22Rv1 (cell line): ENCODE measurements around the gene PCYOX1L.
"Not testable (repeated sequence)": the region's sequence is repeated elsewhere in the genome, so short reads cannot be mapped to it uniquely, and the experiment has no call there.

Experiments used
- H3K27ac ChIP-seq: fragments of 450-650 bp; 2 replicates; pipeline ENCODE4 v1.5.1; 2017
- ZFX ChIP-seq: fragments of 450-650 bp; IDR thresholded peaks from 2 replicates; pipeline ENCODE4 v1.6.1; 2017; ENCODE audit warnings: antibody characterized with exemption, borderline replicate concordance
- TF ChIP-seq, protein P1 (sequence below): fragments of 450-650 bp; IDR thresholded peaks from 2 replicates; pipeline ENCODE4 v1.5.1; 2017; ENCODE audit warnings: mild to moderate bottlenecking

PCYOX1L gene

DNA sequence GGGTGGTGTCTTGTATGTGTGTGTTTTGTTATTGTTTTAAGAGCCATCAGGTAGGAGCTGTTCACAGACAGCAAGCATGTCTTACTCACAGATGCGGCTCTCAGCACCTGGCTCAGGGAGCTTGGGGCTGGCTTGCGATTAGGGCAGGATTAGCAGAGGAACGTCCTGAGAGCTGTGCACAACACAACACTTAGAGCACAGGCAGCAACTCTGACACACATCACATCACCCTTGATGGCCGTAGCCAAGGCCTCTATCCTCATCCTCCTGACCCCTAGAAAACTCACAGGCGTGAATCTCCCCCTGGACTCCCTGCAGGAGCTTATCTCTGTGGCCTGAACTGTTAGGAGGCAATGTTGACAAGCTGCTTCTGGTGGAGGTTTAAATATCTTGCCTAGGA is 28.3 kb downstream of the PCYOX1L start:
- no peak for TF ChIP-seq ZFX
- TF ChIP-seq, protein P1, sequence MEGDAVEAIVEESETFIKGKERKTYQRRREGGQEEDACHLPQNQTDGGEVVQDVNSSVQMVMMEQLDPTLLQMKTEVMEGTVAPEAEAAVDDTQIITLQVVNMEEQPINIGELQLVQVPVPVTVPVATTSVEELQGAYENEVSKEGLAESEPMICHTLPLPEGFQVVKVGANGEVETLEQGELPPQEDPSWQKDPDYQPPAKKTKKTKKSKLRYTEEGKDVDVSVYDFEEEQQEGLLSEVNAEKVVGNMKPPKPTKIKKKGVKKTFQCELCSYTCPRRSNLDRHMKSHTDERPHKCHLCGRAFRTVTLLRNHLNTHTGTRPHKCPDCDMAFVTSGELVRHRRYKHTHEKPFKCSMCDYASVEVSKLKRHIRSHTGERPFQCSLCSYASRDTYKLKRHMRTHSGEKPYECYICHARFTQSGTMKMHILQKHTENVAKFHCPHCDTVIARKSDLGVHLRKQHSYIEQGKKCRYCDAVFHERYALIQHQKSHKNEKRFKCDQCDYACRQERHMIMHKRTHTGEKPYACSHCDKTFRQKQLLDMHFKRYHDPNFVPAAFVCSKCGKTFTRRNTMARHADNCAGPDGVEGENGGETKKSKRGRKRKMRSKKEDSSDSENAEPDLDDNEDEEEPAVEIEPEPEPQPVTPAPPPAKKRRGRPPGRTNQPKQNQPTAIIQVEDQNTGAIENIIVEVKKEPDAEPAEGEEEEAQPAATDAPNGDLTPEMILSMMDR = no peak
- H3K27ac ChIP-seq = no peak overlapping the region

DNA sequence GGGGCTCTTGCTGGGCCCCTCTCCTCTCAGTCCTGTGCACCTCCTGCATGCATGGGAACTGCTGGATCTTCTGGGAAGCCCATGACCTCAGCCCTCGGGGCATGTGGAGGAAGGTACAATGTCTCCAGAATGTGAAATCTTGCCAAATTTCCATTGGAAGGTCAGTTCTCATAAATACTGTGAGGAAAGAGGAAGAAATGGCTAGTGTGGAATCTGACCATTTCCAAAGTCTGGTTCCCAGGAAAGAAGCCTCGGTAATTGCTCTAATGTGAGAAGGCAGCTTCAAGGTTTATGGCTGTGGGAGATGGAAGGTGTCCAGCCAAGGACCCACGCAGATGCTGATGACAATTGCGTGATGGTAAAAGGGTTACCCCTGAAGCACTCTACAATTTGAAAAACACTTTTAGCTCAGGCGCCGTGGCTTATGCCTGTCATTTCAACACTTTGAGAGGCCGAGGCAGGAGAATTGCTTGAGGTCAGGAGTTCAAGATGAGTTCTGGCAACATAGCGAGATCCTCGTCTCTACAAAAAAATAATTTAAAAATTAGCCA is 29.3 kb downstream of the PCYOX1L start:
- no peak overlapping the region for H3K27ac ChIP-seq

DNA sequence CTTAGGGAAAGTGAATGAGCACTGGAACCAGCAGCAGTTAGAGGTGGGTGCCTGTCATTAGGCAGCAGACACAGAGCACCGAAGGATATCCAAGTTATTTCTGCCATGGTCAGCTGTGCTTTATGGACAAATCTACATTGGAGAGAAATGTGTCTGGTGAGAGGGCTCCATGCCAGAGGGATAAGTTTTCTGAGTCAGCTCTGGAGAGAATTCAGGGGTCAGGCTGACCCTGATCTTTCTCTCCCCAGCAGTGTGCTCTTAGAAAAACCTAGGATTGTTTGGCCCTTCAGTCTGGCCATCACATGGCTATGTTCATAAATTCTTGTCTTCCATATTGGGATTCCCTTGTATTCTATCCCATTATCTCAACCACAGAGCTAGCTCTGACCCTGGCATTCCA is 30.1 kb downstream of the PCYOX1L start:
- no peak for TF ChIP-seq ZFX
- TF ChIP-seq, protein P1 = no peak
- no peak overlapping the region for H3K27ac ChIP-seq

More for the DNA sequence above, 29.3 kb downstream of the PCYOX1L start:
- TF ChIP-seq ZFX = no peak
- TF ChIP-seq, protein P1 = no peak

DNA sequence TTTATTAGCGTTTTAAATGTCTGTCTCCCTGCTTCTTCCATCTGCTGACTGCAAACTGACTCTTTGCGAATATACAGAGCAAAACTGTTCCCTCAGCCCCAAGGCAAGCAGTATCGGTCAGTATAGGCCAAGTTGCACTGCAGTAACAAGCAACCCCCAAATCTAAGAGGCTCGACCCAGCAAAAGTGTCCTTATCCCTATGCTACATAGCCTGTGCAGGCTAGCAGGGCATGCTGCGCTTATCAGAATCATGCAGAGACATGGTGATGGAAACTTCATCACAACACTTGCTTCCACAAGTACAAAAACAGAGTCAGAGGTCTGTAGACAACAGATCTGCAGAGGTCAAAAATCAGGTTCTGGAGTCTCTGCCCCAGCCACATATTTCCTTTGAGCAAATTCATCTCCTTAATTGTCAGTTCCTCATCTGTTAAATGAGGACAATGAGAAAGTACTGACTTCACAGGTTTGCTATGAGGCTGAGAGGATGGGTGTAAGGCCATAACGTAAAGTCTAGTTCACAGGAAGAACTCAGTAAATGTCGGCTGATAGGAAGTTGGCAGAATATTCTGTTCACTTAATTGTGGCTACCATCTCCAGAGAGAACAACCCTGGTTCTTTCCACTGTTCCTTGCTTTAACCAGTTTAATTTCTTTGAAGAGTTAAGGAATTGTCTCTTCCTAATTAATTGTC is 30.8 kb downstream of the PCYOX1L start:
- no peak overlapping the region for H3K27ac ChIP-seq
- TF ChIP-seq, protein P1 = no peak

DNA sequence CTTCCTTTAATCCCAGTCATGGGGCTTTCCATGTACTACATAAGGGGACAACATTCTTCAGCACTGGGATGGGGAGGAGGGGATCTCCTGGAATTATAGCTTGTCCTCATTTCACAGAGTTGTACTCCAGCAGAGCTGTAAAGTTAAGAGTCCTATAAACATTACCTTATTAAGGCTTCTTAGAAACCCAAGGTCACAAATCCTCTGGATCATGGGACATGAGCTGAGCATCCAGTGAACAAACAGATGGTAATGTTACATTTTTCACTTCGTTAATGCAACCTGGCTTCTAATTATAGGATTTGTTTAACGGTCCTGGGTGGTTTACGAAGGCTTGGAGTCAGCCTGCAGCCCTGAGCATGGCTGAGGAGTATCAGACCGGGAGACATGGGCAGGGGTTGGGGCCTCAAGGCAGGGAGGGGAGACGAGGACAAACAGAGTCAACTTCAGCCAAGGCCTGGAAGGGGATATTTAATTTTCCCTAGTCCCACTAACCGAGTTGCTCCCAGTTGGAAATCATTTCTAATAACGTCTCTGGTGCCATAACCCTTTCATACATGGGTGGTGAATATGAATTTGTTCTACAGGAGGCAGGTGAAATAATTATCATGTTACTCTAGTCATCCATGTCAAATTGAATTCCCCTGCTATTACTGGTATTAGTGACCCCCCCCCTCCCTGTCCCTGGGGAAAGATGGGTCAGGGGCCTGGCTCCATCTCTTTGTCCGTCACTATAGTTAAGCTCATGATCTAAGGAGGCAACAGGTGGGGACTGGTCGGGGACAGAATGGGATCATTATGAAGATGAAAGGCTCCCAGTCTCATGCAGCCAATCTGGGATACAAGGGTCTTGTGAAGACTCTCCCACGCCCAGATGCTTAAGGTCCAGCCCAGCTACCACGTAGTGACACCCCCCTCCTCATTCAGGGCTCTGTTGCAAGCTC is 32.0 kb downstream of the PCYOX1L start:
- H3K27ac ChIP-seq = no peak overlapping the region

DNA sequence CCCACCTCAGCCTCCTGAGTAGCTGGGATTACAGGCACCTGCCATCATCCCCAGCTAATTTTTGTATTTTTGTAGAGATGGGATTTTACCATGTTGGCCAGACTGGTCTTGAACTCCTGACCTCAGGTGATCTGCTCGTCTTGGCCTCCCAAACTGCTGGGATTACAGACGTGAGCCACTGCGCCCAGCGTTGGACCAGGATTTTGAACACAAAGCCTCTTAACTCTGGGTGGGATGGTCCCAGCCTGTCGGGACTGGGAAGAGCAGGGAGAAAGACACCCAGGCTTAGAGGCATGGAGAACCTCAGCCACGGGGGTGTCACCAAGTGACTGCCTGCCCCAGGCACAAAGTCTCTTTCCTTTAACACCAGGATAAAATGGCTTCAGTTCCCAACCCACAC is 33.2 kb downstream of the PCYOX1L start:
- H3K27ac ChIP-seq = not testable (repeated sequence)

More for the DNA sequence above, 32.0 kb downstream of the PCYOX1L start:
- TF ChIP-seq, protein P1 = no peak
- TF ChIP-seq ZFX = no peak

DNA sequence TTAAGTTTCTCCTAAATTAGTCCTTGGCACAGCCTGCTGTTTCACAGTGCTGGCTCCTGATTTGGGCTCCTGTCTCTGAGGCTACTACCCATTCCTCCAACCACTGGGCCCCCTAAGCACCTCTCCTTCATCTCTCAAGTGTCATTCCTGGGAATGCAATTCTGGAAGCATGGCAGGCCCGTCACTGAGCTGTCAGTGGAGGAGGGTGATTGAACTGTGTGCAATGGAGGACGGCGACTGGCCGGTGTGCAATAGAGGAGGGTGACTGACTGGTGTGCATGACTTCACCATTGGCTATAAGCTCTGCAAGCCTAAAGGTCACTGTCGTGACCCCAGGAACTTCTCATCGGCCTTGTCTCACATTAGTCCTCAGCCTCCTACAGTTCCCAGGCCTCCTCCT is 33.7 kb downstream of the PCYOX1L start:
- no peak for TF ChIP-seq ZFX
- TF ChIP-seq, protein P1 = no peak
- H3K27ac ChIP-seq = no peak overlapping the region
